HT-29 (cell line): Measurements from ENCODE around the gene DAB1. TPM values are rescaled to one million over a fixed set of nuclear protein-coding genes. Genes with fewer than 3 reads are reported as not detected.

Source experiments
- DNase-seq: peaks from one replicate; pipeline ENCODE4 v3.0.0-alpha.2; 2015; ENCODE audit warnings: low spot score
- total RNA-seq: library from RNA; depleted of rRNA; stranded (reverse); fragments of >200 nt; shearing (Covaris generic); gene quantifications from 2 replicates; pipeline ENCODE4 v1.2.3, GENCODE V29; 2014

The DAB1 gene
- total RNA-seq, 1 experiment from 2014 or later = not detected

GRCh38 chr1:57277681-57278080 is 146.2 kb downstream of the DAB1 start:
- DNase-seq = no peak

- DNase-seq = no peak
Measured at GRCh38 chr1:57276918-57277317, 146.9 kb downstream of the DAB1 start.

GRCh38 chr1:57272601-57273000 is 151.3 kb downstream of the DAB1 start:
- no peak for DNase-seq

- no peak for DNase-seq
Measured at GRCh38 chr1:57272150-57272549, 151.7 kb downstream of the DAB1 start.

GRCh38 chr1:57270927-57271698 is 152.7 kb downstream of the DAB1 start:
- no peak for DNase-seq

GRCh38 chr1:57269630-57270225 is 154.1 kb downstream of the DAB1 start:
- no peak for DNase-seq

GRCh38 chr1:57265104-57265503 is 158.8 kb downstream of the DAB1 start:
- DNase-seq = no peak

- no peak for DNase-seq
Measured at GRCh38 chr1:57262472-57262871, 161.4 kb downstream of the DAB1 start.

- DNase-seq = no peak
Measured at GRCh38 chr1:57258557-57259325, 165.1 kb downstream of the DAB1 start.

- DNase-seq = no peak
Measured at GRCh38 chr1:57255945-57256344, 167.9 kb downstream of the DAB1 start.

- no peak for DNase-seq
Measured at GRCh38 chr1:57254022-57254421, 169.8 kb downstream of the DAB1 start.

GRCh38 chr1:57252597-57253294 is 171.1 kb downstream of the DAB1 start:
- DNase-seq = no peak

GRCh38 chr1:57250021-57250420 is 173.8 kb downstream of the DAB1 start:
- DNase-seq = no peak

- no peak for DNase-seq
Measured at GRCh38 chr1:57249511-57249910, 174.3 kb downstream of the DAB1 start.

GRCh38 chr1:57248830-57249229 is 175.0 kb downstream of the DAB1 start:
- DNase-seq = no peak

GRCh38 chr1:57238233-57238781 is 185.6 kb downstream of the DAB1 start:
- no peak for DNase-seq

- DNase-seq = no peak
Measured at GRCh38 chr1:57235730-57236510, 187.9 kb downstream of the DAB1 start.

GRCh38 chr1:57234459-57234858 is 189.4 kb downstream of the DAB1 start:
- DNase-seq = no peak

- peak; percentile 16 for DNase-seq
Measured at GRCh38 chr1:57232500-57232899, 191.4 kb downstream of the DAB1 start.

- no peak for DNase-seq
Measured at GRCh38 chr1:57229998-57230397, 193.9 kb downstream of the DAB1 start.

- no peak for DNase-seq
Measured at GRCh38 chr1:57229076-57229475, 194.8 kb downstream of the DAB1 start.
